G401.6 (cell line): Measurements from ENCODE around the gene APBA1.

Experiments used
- FAIRE-seq: peaks from 2 replicates; lab custom pipeline; 2012; peaks lifted over from hg19 to GRCh38; lab: Jason Lieb, UNC

APBA1 gene

GRCh38 chr9:69471433-69471832 is 200.7 kb downstream of the APBA1 start:
- no peak for FAIRE-seq

DNA sequence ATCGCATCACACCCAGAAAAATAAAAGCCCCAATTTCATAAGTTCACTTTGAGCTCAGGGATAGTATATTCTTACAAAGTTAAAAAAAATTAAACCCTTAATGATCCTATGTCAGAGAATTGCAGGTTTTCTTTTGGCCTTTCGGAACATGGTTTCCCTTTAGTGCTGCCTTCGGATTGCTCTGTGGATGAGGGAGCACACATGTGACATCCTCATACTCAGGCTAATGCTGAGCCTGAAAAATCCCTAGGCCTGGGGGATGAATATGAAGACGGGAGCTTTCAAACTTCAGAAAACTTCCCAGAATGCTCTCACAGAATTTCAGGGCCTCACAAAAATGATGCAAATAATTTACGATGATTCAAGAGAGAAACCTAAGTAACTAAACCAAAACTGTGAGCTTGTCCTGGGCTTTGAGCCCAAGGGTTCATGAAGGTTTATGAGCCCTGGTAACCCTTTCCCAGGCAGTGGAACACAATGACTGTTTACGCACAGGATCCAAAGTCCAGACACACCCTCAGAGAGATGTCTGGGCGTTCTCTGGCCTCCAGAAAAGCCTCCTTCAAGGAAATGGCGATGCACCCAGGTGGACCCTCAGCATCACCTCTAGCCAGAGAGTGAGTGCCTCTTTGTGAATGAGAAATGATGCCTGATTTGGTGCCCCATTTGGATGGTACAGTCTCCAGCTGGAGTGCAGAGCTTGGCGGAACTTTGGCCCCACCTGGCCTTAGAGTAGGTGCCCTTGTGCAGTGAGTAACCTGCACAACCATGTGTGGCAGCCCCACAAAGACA is 201.8 kb downstream of the APBA1 start:
- FAIRE-seq = no peak

DNA sequence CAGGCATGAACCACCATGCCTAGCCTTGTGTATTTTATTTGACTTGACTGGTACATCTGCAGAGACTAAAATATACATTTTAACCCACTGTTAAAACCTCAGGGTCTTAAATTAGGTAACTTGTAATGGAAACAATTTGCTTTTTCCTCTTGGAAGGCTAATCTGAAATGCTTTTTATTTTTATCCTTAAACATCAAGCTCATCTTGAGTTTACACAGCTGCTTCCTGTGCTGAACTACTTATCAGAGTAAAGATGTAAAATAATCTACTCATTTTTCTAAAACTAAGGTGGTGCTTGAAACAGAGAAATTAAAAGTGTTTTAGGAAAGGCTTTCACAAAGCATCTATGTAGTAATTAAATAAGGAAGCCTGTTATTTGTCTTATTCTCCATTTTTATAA is 203.0 kb downstream of the APBA1 start:
- no peak for FAIRE-seq

DNA sequence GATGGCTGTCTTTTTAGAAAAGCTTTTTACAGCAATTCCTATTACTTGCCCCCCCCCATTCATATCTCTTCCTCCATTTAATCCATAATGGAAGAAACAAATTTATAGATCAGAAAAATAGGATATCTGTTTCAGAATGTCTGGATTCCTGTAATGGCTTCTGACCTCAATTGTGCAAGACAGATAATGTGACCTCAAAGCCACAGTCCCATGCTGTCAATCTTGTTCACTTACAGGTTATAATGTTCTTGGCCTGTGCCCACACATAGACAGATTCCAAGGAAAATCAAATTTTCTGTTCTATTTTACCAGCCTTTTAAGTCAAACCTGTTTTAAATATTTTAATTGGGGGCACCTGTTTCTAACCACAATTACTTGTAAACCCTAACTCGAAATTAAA is 203.8 kb downstream of the APBA1 start:
- no peak for FAIRE-seq

- FAIRE-seq = no peak
Observed at GRCh38 chr9:69466151-69466550, 206.0 kb downstream of the APBA1 start.

- FAIRE-seq = no peak
Observed at GRCh38 chr9:69465473-69465872, 206.7 kb downstream of the APBA1 start.

- FAIRE-seq = no peak
Observed at GRCh38 chr9:69463497-69464068, 208.6 kb downstream of the APBA1 start.

DNA sequence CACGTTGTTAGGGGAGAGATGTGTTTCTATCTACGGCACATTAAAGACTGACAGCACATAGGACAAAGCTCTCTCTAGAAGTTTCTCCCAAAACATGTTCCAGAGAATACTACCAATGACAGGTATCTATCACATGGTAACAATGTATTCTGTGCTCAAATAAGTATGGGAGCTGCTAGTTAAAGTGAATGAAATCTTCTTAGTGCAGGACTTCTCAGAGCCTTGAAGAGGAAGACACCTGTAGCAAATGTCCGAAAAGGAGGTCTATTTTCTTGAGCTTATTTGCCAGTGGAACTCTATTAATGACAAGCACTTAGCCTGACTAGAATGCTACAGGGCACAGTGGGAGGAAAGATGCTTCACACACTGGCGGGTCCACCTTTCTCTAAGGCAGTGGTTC is 209.8 kb downstream of the APBA1 start:
- no peak for FAIRE-seq

DNA sequence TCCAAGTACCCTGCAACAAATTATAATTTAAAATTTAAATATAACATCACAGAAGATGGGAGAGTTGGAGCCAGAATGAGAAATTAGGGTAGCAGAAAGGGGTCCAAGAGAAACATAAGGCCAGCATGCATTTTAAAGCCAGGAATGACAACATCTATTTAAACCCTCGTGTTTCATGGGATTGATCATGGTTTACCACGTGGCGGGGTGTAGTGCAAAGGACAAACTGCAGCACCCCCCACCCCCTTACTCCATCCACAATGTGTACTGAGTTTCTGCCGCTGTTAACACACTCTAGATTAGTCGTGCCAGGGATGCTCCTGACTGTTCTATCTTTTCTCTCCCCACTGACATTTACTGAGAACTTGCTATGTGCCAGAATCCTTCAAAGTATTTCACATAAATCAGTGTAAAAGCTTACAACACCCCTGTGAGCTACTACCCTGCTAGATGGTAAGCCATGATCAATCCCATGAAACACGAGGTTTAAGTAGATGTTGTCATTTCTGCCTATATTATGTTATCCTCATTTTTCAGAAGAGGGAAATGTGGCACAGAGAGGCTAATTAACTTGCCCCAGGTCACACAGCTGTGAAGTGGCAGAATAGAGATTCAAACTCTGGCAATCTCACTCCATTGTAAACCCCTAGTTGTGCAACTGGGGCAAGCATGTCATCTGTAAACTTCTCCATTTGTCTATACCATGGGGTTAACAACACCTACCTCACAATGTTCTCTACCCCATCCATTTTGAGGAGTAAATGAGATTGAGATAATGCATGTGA is 210.9 kb downstream of the APBA1 start:
- no peak for FAIRE-seq

DNA sequence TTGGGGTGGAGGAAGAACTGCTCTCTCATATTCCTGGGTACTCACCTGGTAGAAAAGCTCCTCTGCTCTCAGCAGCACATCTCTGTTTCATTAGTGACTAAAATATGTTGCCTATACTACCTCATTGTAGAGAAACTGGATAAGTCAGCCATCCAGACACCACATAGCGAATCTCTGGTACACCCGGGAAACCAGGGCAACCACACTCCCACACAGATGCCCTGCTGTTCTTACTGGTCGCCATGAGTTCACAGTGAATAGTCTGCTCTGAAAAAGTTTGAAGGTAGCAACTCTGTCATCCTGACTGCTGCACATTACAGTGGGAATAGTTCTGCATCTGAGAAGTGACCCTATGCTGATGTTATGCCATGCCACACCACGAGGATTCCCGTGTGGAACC is 212.2 kb downstream of the APBA1 start:
- FAIRE-seq = no peak

- FAIRE-seq = no peak
Observed at GRCh38 chr9:69458176-69458575, 214.0 kb downstream of the APBA1 start.

- no peak for FAIRE-seq
Observed at GRCh38 chr9:69456201-69456600, 216.0 kb downstream of the APBA1 start.

DNA sequence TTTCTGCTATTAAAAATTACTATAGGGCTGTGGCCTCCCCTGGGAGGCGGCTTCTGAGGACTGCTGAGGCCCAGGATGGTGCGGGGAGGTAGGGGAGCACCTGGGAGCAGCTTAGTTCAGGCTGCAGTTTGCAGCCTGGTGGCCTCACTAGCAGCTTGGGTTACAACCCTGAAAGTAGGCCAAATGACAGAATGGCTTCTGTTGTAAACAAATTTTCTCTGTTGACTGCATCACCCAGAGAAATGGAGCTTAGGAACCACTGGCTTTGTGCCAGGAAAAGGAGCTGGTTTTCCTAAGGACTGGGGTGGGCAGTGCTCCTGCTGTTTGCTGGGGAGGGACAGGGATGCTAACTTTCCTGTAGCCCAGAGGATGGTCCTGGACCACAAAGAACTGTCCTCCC is 216.9 kb downstream of the APBA1 start:
- FAIRE-seq = no peak

GRCh38 chr9:69454321-69454720 is 217.8 kb downstream of the APBA1 start:
- FAIRE-seq = no peak

GRCh38 chr9:69453746-69454145 is 218.4 kb downstream of the APBA1 start:
- no peak for FAIRE-seq

GRCh38 chr9:69452110-69452782 is 219.9 kb downstream of the APBA1 start:
- no peak for FAIRE-seq

GRCh38 chr9:69446496-69446895 is 225.7 kb downstream of the APBA1 start:
- FAIRE-seq = no peak

- FAIRE-seq = no peak
Observed at GRCh38 chr9:69445251-69445650, 226.9 kb downstream of the APBA1 start.

DNA sequence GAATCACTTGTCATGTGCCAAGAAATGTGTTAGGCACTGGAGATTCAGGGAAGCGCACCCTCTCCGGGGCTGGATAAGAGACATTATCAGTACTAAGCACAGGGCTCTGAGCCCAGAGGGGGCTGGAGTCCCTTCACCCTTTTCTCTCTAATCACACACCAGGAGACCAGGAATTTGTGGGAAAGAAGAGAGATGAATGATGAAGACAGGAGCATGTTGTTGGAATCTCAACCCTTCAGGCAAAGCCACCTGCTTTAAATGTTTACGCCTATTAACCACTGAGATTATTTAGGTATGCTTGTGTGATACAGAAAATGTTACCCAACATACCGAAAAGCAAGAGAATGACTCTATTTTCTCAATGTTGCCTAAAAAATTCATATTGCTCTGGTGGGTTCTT is 227.4 kb downstream of the APBA1 start:
- no peak for FAIRE-seq

- no peak for FAIRE-seq
Observed at GRCh38 chr9:69444021-69444420, 228.2 kb downstream of the APBA1 start.

DNA sequence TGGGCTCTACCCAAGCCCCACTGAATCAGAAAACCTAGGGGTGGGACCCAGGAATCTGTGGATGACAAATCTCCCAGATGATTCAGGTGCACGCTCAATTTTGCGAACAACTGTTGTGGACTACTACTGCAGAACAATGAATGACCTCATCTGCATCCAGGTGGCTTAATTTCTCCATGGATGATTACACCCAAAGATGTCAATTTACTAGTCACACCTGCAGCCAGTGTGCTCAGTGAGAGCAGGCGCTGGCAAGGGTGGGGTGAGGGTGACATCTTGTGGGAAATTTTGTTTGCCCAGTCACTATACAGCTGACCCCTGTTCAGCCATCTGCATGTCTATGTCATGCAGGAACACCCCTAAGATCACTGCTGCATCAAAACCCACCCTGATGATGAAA is 229.0 kb downstream of the APBA1 start:
- no peak for FAIRE-seq

GRCh38 chr9:69442486-69442885 is 229.7 kb downstream of the APBA1 start:
- no peak for FAIRE-seq
